Endothelial cell of umbilical vein (primary cell): ENCODE measurements around the gene CNOT6. TPM values are rescaled to one million over a fixed set of nuclear protein-coding genes. Genes with fewer than 3 reads are reported as not detected.

Experiments used
- BruUV-seq: library from RNA; stranded (reverse); fragments of 400-500 nt; replicated peaks from 2 replicates; lab custom pipeline; 2021; lab: Mats Ljungman, UMichigan
- CTCF ChIA-PET: fragments of 300-600, 350-600 bp; sonication (Branson Sonifier 250); formaldehyde crosslinking; loops from one replicate; lab custom pipeline; 2021; ENCODE audit warnings: antibody characterized with exemption, inconsistent platforms; lab: Charles Lee
- POLR2A ChIA-PET: fragments of 300-600, 350-600 bp; sonication (Branson Sonifier 250); formaldehyde crosslinking; loops from one replicate; lab custom pipeline; 2021; ENCODE audit warnings: antibody characterized with exemption, inconsistent platforms; lab: Charles Lee
- DNase-seq: peaks from one replicate; pipeline ENCODE4 v3.0.0-alpha.2; 2011; ENCODE audit warnings: low read depth, low spot score
- FAIRE-seq: peaks from 2 replicates; lab custom pipeline; 2011; peaks lifted over from hg19 to GRCh38; lab: Jason Lieb, UNC
- H2AFZ ChIP-seq: 2 replicates; pipeline ENCODE4 v1.6.0; 2012; ENCODE audit warnings: low read depth, low read length, control low read depth, inconsistent platforms
- H3K27ac ChIP-seq: 2 replicates; pipeline ENCODE4 v1.5.1; 2011; ENCODE audit warnings: low read depth, mild to moderate bottlenecking, control low read depth, low read length, moderate library complexity; ENCODE audit not compliant: insufficient read depth
- H3K27me3 ChIP-seq, 2 experiments: 2 replicates each; pipeline versions ENCODE4 v1.6.0 to v1.6.1; 2011; ENCODE audit warnings: low read length in 2 of 2, mixed read lengths in 1 of 2; ENCODE audit not compliant: control insufficient read depth in 2 of 2, insufficient read depth in 2 of 2
- H3K36me3 ChIP-seq, 2 experiments: 2 replicates in 1 of 2; 3 replicates in 1 of 2; pipeline ENCODE4 v1.5.1; 2011; ENCODE audit warnings: low read length in 2 of 2, mild to moderate bottlenecking in 1 of 2, moderate library complexity in 1 of 2; ENCODE audit not compliant: control insufficient read depth in 2 of 2, insufficient read depth in 2 of 2; ENCODE audit errors: extremely low read depth in 1 of 2
- H3K4me1 ChIP-seq: 3 replicates; pipeline ENCODE4 v1.5.1; 2011; ENCODE audit warnings: mild to moderate bottlenecking, low read length; ENCODE audit not compliant: control insufficient read depth, insufficient read depth; ENCODE audit errors: extremely low read depth
- H3K4me2 ChIP-seq: 2 replicates; pipeline ENCODE4 v1.6.1; 2011; ENCODE audit warnings: low read length, control low read depth, mixed read lengths; ENCODE audit not compliant: insufficient read depth
- H3K4me3 ChIP-seq, 3 experiments: fragments of 200-600 bp in 1 of 3; sonication (generic), shearing (Covaris generic) in 1 of 3; replicated peaks in 1 of 3; 2 replicates each; pipeline ENCODE4 v1.5.1; 2011 to 2016; ENCODE audit warnings: control low read depth in 3 of 3, low read length in 3 of 3, mild to moderate bottlenecking in 2 of 3, inconsistent platforms in 1 of 3, low read depth in 1 of 3, moderate library complexity in 1 of 3; ENCODE audit not compliant: insufficient read depth in 1 of 3
- H3K79me2 ChIP-seq: 2 replicates; pipeline ENCODE4 v1.6.0; 2012; ENCODE audit warnings: low read length, inconsistent platforms; ENCODE audit not compliant: control insufficient read depth, insufficient read depth
- H3K9ac ChIP-seq: replicated peaks from 2 replicates; pipeline ENCODE3; 2011; ENCODE audit warnings: low read length, control low read depth; ENCODE audit not compliant: insufficient read depth; ENCODE audit errors: extremely low read depth
- H3K9me1 ChIP-seq: replicated peaks from 3 replicates; pipeline ENCODE4 v1.6.0; 2011; ENCODE audit warnings: mild to moderate bottlenecking, low read length; ENCODE audit not compliant: control insufficient read depth, insufficient read depth; ENCODE audit errors: extremely low read depth
- H3K9me3 ChIP-seq: replicated peaks from 2 replicates; pipeline ENCODE4 v1.5.1; 2012; ENCODE audit warnings: low read length, inconsistent platforms; ENCODE audit not compliant: control insufficient read depth, insufficient read depth
- H4K20me1 ChIP-seq: replicated peaks from 2 replicates; pipeline ENCODE3; 2011; ENCODE audit warnings: mild to moderate bottlenecking, low read length; ENCODE audit not compliant: control insufficient read depth, insufficient read depth; ENCODE audit errors: extremely low read depth
- EZH2 ChIP-seq: IDR thresholded peaks from 2 replicates; pipeline ENCODE4 v1.6.1; 2012; ENCODE audit warnings: borderline replicate concordance, low read depth, mild to moderate bottlenecking, moderate library complexity, low read length, inconsistent platforms; ENCODE audit not compliant: severe bottlenecking
- FOS ChIP-seq: IDR thresholded peaks from 2 replicates; pipeline ENCODE4 v1.6.1; 2011; ENCODE audit warnings: mild to moderate bottlenecking, low read length, moderate library complexity, borderline replicate concordance; ENCODE audit not compliant: insufficient read depth
- GATA2 ChIP-seq: IDR thresholded peaks from 2 replicates; pipeline ENCODE4 v1.7.0; 2011; ENCODE audit warnings: low read depth, mild to moderate bottlenecking, moderate library complexity, mixed read lengths, low read length; ENCODE audit not compliant: insufficient read length, insufficient read depth
- JUN ChIP-seq: IDR thresholded peaks from 2 replicates; pipeline ENCODE4 v1.6.1; 2011; ENCODE audit warnings: borderline replicate concordance, low read depth; ENCODE audit not compliant: insufficient read length, insufficient read depth
- MYC ChIP-seq: IDR thresholded peaks from one replicate; pipeline ENCODE4 v1.6.1; 2011; ENCODE audit warnings: mild to moderate bottlenecking, low read depth, low read length
- POLR2A ChIP-seq: IDR thresholded peaks from 2 replicates; pipeline ENCODE4 v1.6.1; 2012; ENCODE audit warnings: low read depth, mild to moderate bottlenecking, control low read depth, low read length
- POLR2AphosphoS5 ChIP-seq: IDR thresholded peaks from 2 replicates; pipeline ENCODE4 v1.6.1; 2012; ENCODE audit warnings: low read depth, mild to moderate bottlenecking, control low read depth, low read length, moderate library complexity; ENCODE audit not compliant: insufficient read depth
- dilution Hi-C: fragments of 300-500 bp; cut with MboI; formaldehyde crosslinking; loops from one replicate; pipeline ENCODE4 v1.15.0; 2019; ENCODE audit warnings: low sequenced_read_pairs; ENCODE audit not compliant: extremely low pct_ligation_motif_present
- intact Hi-C: fragments of 100-400 bp; cut with micrococcal nuclease; formaldehyde crosslinking; loops from one replicate; pipeline ENCODE4 v1.10.0; 2022
- polyA plus RNA-seq, 4 experiments: library from polyadenylated mRNA; depleted of rRNA in 3 of 4; stranded (reverse) in 3 of 4; unstranded in 1 of 4; fragments of >200 nt; gene quantifications; 2 replicates each; pipeline versions ENCODE4 v1.2.1 to v1.2.3, GENCODE V29; 2011 to 2012; ENCODE audit warnings: missing spikeins in 1 of 4
- total RNA-seq: library from RNA; stranded (reverse); gene quantifications from 2 replicates; pipeline ENCODE4 v1.2.3, GENCODE V29; 2021
- TF ChIP-seq, protein P1 (sequence below), 2 donors: IDR thresholded peaks; 1 replicate in 1 of 2; 2 replicates in 1 of 2; pipeline ENCODE4 v1.5.1; 2011; ENCODE audit warnings: low read length in 2 of 2, mild to moderate bottlenecking in 2 of 2, moderate library complexity in 2 of 2, control low read depth in 1 of 2, inconsistent platforms in 1 of 2, low read depth in 1 of 2; ENCODE audit not compliant: insufficient read depth in 1 of 2; ENCODE audit errors: extremely low read depth in 1 of 2
- TF ChIP-seq, protein P2 (sequence below): IDR thresholded peaks from 2 replicates; pipeline ENCODE4 v1.6.1; 2011; ENCODE audit not compliant: insufficient read depth, insufficient read length

Gene CNOT6
- total and polyA plus RNA-seq, 2 donors (not counting 3 experiments of a cell fraction or from before 2014, with no cell fraction given), result 9.2 to 33.8 TPM

DNA sequence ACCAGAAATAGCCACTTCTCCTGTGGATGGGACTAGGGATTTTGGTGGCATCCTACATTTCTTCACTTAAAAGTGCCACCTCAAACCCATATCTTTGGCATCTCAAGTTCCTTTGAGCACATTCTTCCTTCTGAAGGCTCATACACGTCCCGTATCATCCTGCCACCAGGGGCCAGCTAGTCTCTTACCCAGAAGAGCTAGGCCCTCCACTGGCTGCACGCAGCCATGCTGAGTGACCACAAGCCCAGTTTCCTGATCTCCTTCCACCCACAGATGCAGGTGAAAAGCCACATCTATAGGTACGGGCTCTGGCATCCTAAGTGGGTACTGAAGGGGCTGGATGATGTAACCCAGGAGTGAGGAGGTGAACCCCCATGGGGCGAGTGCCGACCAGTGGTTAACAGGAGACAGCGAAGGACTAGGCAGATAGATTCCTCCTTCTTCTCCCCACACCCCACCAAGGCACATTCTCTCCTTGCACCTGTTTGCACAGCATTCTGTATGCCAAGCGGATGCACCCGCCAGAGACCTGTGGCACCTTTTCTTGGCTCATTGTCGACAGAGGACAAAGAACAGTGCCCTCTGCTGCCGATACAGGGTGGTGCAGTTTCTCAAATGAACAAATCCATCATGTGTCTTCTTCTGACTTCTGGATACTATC is 111.5 kb downstream of the CNOT6 start:
- no peaks in the 10 kb centered on the region for H3K79me2 ChIP-seq
- no peak overlapping the region for H3K4me3 ChIP-seq
- POLR2A ChIA-PET, result no interaction called here
- intact Hi-C loops (loop anchor here (1.0 to 2.0 kb wide), 3 partner anchors 65 to 313 kb away; partner anchors contain the start of genes CNOT6 and MAPK9), dilution Hi-C loops (no loop called here)
- no peak for TF ChIP-seq POLR2A
- TF ChIP-seq, protein P1, sequence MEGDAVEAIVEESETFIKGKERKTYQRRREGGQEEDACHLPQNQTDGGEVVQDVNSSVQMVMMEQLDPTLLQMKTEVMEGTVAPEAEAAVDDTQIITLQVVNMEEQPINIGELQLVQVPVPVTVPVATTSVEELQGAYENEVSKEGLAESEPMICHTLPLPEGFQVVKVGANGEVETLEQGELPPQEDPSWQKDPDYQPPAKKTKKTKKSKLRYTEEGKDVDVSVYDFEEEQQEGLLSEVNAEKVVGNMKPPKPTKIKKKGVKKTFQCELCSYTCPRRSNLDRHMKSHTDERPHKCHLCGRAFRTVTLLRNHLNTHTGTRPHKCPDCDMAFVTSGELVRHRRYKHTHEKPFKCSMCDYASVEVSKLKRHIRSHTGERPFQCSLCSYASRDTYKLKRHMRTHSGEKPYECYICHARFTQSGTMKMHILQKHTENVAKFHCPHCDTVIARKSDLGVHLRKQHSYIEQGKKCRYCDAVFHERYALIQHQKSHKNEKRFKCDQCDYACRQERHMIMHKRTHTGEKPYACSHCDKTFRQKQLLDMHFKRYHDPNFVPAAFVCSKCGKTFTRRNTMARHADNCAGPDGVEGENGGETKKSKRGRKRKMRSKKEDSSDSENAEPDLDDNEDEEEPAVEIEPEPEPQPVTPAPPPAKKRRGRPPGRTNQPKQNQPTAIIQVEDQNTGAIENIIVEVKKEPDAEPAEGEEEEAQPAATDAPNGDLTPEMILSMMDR (IDR thresholded peaks at IDR 0.05; ENCODE audit: extremely low read depth in 1 of 2, insufficient read depth in 1 of 2, low read depth in 1 of 2, low read length in 2 of 2), result peak; percentile 80 to 83
- H3K27me3 ChIP-seq, result no peaks in the 10 kb centered on the region
- no TSS peak for BruUV-seq
- CTCF ChIA-PET, result interaction anchor here (0.7 to 2.1 kb wide), 26 partner anchors 9 to 478 kb away, joined by 3 to 10 read pairs (median 4); partner anchors contain the start of genes FLT4 and RASGEF1C
- no peak overlapping the region for H3K27ac ChIP-seq
- peak; percentile 91 for FAIRE-seq
- peaks cover 3% of the 10 kb centered on the region for H3K4me1 ChIP-seq
- H3K9ac ChIP-seq, result no peak overlapping the region
- H3K9me1 ChIP-seq, result no peaks in the 10 kb centered on the region
- H2AFZ ChIP-seq, result no peak overlapping the region
- peaks cover 0 to 2% of the 10 kb centered on the region in 2 experiments for H3K36me3 ChIP-seq
- H4K20me1 ChIP-seq, result no peaks in the 10 kb centered on the region
- H3K4me2 ChIP-seq, result no peak overlapping the region
- peak; percentile 59 for DNase-seq
- H3K9me3 ChIP-seq, result no peaks in the 10 kb centered on the region

DNA sequence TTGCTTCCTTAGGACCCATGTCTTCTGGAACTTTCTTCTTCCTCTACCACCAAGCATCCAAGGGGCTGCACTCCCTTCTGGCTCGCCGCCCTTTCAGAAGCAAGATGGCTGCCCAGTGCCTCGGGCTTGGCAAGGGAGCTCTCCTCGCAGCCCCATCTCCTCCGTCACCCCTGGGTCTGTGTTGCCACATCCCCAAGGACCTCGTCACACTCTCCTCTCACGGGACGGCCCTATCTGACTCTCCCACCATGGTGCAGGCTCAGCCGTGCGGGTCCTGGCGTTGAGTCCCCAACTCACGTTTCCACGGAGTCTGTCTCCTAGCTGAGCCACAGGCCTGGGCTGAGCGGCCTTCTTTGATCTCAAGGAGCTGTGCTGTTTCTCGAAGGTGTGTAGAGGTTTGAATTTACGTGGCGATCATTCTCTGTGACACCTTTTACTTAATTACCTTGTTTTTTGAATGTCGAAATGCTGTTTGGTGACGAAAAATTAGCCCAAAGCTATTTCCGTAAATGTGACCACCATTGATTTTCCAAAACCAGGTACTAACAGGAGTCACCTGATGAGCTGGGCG is 112.1 kb downstream of the CNOT6 start:
- POLR2A ChIA-PET, result interaction anchor here (0.6 kb wide), 1 partner anchor 517 kb away, joined by 3 read pairs; no protein-coding TSS in a partner anchor
- no peaks in the 10 kb centered on the region for H3K9me1 ChIP-seq
- no peak overlapping the region for H3K27ac ChIP-seq
- no peaks in the 10 kb centered on the region for H3K79me2 ChIP-seq
- H3K9ac ChIP-seq, result no peak overlapping the region
- DNase-seq (no peak), FAIRE-seq (no peak)
- CTCF ChIA-PET, result interaction anchor here (0.7 to 2.1 kb wide), 32 partner anchors 8 to 481 kb away, joined by 3 to 10 read pairs (median 3); partner anchors contain the start of genes CNOT6, FLT4, MAPK9 and RASGEF1C
- no peaks in the 10 kb centered on the region for H4K20me1 ChIP-seq
- peaks cover 0 to 2% of the 10 kb centered on the region in 2 experiments for H3K36me3 ChIP-seq
- no peak for TF ChIP-seq MYC
- TF ChIP-seq POLR2A, result no peak
- no peak for TF ChIP-seq FOS
- TF ChIP-seq, protein P1 (IDR thresholded peaks at IDR 0.05; ENCODE audit: extremely low read depth in 1 of 2, insufficient read depth in 1 of 2, low read depth in 1 of 2, low read length in 2 of 2), result no peak
- TF ChIP-seq JUN, result no peak
- TF ChIP-seq, protein P2, sequence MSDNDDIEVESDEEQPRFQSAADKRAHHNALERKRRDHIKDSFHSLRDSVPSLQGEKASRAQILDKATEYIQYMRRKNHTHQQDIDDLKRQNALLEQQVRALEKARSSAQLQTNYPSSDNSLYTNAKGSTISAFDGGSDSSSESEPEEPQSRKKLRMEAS, result no peak
- no peak for TF ChIP-seq GATA2
- TF ChIP-seq POLR2AphosphoS5, result no peak
- TF ChIP-seq EZH2, result no peak
- dilution Hi-C loops (no loop called here), intact Hi-C loops (loop anchor here (1.0 to 2.0 kb wide), 3 partner anchors 64 to 313 kb away; partner anchors contain the start of genes CNOT6 and MAPK9)
- H3K4me3 ChIP-seq, result no peak overlapping the region
- H3K9me3 ChIP-seq, result no peaks in the 10 kb centered on the region
- no peak overlapping the region for H3K4me2 ChIP-seq
- H2AFZ ChIP-seq, result no peak overlapping the region
- no peaks in the 10 kb centered on the region for H3K27me3 ChIP-seq
- H3K4me1 ChIP-seq, result peaks cover 3% of the 10 kb centered on the region
- no TSS peak for BruUV-seq
